GM13977 (cell line): ENCODE data around the gene SNCA.

Source experiments
- DNase-seq: peaks from one replicate; pipeline ENCODE4 v3.0.0; 2012; ENCODE audit warnings: low spot score
- in situ Hi-C: fragments of 300-500 bp; cut with MboI; formaldehyde crosslinking; loops from one replicate; pipeline ENCODE4 v1.12.0; 2022; ENCODE audit warnings: low sequenced_read_pairs, low pct_unique_long_range_greater_than_20kb, mixed read lengths, inconsistent platforms; ENCODE audit not compliant: unreplicated experiment
- TF ChIP-seq, protein P1 (sequence below): IDR thresholded peaks from 2 replicates; pipeline ENCODE4 v1.5.1; 2012; ENCODE audit warnings: mild to moderate bottlenecking, control low read depth; ENCODE audit not compliant: insufficient read depth; ENCODE audit errors: extremely low read depth, missing control alignments

The SNCA gene

DNA sequence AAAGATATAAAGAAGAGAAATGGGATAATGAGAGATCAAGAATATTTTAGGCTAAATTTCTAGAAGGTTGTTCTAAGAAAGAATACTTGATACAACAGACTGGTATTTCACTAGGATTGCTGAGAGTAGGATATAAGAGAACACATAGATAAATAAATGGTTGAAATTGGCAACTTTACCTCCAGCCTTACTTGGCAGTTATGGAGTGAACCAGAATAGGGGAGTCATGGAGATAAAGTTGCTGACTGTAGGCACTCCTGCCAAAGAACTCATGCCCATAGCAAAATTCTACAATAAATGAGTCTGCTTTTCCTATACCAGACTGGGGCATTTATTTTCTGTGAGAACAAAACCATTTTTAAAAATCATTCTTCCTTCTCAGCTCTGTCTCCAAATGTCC is 31.3 kb upstream of the SNCA start:
- DNase-seq = no peak
- TF ChIP-seq, protein P1, sequence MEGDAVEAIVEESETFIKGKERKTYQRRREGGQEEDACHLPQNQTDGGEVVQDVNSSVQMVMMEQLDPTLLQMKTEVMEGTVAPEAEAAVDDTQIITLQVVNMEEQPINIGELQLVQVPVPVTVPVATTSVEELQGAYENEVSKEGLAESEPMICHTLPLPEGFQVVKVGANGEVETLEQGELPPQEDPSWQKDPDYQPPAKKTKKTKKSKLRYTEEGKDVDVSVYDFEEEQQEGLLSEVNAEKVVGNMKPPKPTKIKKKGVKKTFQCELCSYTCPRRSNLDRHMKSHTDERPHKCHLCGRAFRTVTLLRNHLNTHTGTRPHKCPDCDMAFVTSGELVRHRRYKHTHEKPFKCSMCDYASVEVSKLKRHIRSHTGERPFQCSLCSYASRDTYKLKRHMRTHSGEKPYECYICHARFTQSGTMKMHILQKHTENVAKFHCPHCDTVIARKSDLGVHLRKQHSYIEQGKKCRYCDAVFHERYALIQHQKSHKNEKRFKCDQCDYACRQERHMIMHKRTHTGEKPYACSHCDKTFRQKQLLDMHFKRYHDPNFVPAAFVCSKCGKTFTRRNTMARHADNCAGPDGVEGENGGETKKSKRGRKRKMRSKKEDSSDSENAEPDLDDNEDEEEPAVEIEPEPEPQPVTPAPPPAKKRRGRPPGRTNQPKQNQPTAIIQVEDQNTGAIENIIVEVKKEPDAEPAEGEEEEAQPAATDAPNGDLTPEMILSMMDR = no peak
- in situ Hi-C loops = no loop called here

GRCh38 chr4:89863533-89863932 is 26.6 kb upstream of the SNCA start:
- no peak for DNase-seq
- TF ChIP-seq, protein P1 = no peak
- in situ Hi-C loops = no loop called here

GRCh38 chr4:89860971-89861370 is 24.0 kb upstream of the SNCA start:
- TF ChIP-seq, protein P1 = no peak
- no peak for DNase-seq
- in situ Hi-C loops = no loop called here

DNA sequence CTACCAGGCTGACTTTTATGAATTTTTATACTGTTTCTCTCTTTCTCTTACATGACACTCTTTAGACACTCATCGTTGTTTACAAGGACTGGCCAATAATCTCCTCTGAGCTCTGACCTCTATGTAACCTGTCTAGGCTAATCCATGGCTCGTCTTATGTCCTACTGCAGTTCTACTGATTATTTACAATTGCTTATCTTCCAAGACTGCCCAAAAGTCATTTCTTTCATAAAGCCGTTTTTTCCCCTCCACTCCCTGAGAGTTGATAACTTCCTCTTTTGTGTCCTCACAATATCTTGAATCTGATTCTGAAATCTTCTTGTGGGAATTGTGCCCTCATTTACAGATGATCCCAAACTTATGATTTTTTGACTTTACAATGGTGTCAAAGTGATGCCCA is 18.3 kb upstream of the SNCA start:
- in situ Hi-C loops = no loop called here
- TF ChIP-seq, protein P1 = no peak
- no peak for DNase-seq

DNA sequence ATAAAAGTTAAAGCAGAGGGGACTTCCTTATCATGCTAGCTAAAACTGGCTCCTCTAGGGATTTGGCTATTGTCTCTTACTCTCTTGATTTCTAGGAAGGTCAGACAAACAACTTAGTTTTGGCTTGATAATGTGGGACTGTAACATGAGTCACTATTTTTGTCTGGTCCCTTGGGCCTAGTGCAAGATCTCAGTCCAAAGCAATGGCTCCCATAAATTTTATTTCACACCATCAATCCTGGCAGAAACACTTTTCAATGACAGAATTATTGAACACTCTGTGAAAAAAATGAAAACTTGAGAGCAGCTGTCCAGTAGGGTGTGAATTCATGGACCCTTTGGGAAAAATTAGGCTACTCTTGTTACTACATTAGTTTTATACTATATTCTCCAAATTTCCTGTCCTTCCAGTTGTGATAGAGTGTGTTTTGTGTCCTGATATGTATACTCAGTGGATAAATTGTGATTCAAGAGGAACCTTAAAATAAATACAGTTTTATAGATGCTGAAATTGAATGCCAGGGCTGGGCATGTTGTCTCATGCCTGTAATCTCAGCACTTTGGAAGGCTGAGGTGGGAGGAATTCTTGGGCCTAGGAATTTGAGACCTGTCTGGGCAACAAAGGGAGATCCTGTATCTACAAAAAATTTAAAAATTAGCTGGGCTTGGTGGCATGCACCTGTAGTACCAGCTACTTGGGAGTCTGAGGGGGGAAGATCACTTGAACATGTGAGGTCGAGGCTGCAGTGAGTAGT is 10.8 kb upstream of the SNCA start:
- no peak for DNase-seq
- in situ Hi-C loops = no loop called here
- TF ChIP-seq, protein P1 = no peak

- no peak for DNase-seq
- in situ Hi-C loops = no loop called here
- TF ChIP-seq, protein P1 = no peak
Observed at GRCh38 chr4:89839558-89839957, 2.6 kb upstream of the SNCA start.
